GM23338 (cell line): Measurements from ENCODE around the gene BAIAP2.

Experiments used
- POLR2AphosphoS5 ChIP-seq: IDR thresholded peaks from 2 replicates; pipeline ENCODE4 v1.6.1; 2016; ENCODE audit warnings: antibody characterized with exemption, low read depth
- TF ChIP-seq, protein P1 (sequence below), 2 experiments: fragments of 200-600 bp in 1 of 2; sonication (generic) in 1 of 2; conservative IDR thresholded peaks; 2 replicates each; pipeline versions ENCODE4 v1.5.1 to v1.6.1; 2016 to 2017; ENCODE audit warnings: antibody characterized with exemption in 2 of 2, low read depth in 2 of 2, mild to moderate bottlenecking in 2 of 2, moderate library complexity in 1 of 2
- TF ChIP-seq, protein P2 (sequence below): IDR thresholded peaks from one replicate; pipeline ENCODE4 v1.6.1; 2018; ENCODE audit warnings: antibody characterized with exemption; ENCODE audit not compliant: unreplicated experiment

DNA sequence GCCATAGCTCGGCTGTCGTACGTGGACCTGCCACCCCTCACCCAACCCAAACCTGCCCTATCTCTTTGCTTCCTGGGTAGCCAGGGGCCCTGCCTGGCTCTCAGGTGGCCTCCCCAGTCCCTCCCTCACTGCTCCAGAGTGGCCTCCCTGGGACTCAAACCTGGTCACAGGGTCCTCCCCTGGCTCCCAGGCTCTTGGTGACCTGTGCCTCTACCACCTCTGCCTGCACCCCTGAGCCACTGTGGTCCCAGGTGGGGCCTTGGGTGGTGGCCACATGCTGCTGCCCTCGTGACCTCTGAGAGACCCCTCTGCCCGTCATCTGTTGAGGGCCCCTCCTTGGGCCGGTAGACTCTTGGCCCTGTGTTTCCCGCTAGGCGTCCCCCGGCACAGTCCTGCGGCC lies 65.7 kb downstream of the BAIAP2 start:
- TF ChIP-seq, protein P1, sequence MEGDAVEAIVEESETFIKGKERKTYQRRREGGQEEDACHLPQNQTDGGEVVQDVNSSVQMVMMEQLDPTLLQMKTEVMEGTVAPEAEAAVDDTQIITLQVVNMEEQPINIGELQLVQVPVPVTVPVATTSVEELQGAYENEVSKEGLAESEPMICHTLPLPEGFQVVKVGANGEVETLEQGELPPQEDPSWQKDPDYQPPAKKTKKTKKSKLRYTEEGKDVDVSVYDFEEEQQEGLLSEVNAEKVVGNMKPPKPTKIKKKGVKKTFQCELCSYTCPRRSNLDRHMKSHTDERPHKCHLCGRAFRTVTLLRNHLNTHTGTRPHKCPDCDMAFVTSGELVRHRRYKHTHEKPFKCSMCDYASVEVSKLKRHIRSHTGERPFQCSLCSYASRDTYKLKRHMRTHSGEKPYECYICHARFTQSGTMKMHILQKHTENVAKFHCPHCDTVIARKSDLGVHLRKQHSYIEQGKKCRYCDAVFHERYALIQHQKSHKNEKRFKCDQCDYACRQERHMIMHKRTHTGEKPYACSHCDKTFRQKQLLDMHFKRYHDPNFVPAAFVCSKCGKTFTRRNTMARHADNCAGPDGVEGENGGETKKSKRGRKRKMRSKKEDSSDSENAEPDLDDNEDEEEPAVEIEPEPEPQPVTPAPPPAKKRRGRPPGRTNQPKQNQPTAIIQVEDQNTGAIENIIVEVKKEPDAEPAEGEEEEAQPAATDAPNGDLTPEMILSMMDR (conservative IDR thresholded peaks at IDR 0.05; ENCODE audit: low read depth in 2 of 2): no peak
- TF ChIP-seq POLR2AphosphoS5: no peak
- TF ChIP-seq, protein P2, sequence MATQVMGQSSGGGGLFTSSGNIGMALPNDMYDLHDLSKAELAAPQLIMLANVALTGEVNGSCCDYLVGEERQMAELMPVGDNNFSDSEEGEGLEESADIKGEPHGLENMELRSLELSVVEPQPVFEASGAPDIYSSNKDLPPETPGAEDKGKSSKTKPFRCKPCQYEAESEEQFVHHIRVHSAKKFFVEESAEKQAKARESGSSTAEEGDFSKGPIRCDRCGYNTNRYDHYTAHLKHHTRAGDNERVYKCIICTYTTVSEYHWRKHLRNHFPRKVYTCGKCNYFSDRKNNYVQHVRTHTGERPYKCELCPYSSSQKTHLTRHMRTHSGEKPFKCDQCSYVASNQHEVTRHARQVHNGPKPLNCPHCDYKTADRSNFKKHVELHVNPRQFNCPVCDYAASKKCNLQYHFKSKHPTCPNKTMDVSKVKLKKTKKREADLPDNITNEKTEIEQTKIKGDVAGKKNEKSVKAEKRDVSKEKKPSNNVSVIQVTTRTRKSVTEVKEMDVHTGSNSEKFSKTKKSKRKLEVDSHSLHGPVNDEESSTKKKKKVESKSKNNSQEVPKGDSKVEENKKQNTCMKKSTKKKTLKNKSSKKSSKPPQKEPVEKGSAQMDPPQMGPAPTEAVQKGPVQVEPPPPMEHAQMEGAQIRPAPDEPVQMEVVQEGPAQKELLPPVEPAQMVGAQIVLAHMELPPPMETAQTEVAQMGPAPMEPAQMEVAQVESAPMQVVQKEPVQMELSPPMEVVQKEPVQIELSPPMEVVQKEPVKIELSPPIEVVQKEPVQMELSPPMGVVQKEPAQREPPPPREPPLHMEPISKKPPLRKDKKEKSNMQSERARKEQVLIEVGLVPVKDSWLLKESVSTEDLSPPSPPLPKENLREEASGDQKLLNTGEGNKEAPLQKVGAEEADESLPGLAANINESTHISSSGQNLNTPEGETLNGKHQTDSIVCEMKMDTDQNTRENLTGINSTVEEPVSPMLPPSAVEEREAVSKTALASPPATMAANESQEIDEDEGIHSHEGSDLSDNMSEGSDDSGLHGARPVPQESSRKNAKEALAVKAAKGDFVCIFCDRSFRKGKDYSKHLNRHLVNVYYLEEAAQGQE: no peak
